Gastrocnemius medialis (tissue), 4 donors: ENCODE measurements around the gene DMPK. TPM values are rescaled to one million over a fixed set of nuclear protein-coding genes. Genes with fewer than 3 reads are reported as not detected.
"Not testable (repeated sequence)": the region's sequence is repeated elsewhere in the genome, so short reads cannot be mapped to it uniquely, and the experiment has no call there.

ENCODE experiments used
- ATAC-seq, 2 donors: fragments of 150-250 bp; one replicate each; pipeline ENCODE4 v1.9.1; 2016
- DNase-seq, 2 donors: peaks; one replicate each; pipeline ENCODE4 v3.0.0-alpha.2; 2019
- H3K27ac ChIP-seq, 4 donors: fragments of 200-600 bp; sonication (generic); 1 replicate in 1 of 4; 2 replicates in 3 of 4; pipeline ENCODE4 v1.5.1; 2016 to 2018; ENCODE audit warnings: mild to moderate bottlenecking in 2 of 4, moderate library complexity in 1 of 4
- H3K27me3 ChIP-seq, 3 donors: fragments of 200-600 bp; sonication (generic) in 2 of 3; 1 replicate in 1 of 3; 2 replicates in 2 of 3; pipeline versions ENCODE4 v1.5.1 to v1.6.0; 2016 to 2019; ENCODE audit warnings: mild to moderate bottlenecking in 1 of 3, moderate library complexity in 1 of 3
- H3K36me3 ChIP-seq, 2 donors: fragments of 200-600 bp; sonication (generic) in 1 of 2; one replicate each; pipeline ENCODE4 v1.5.1; 2017 to 2018
- H3K4me1 ChIP-seq, 2 donors: fragments of 200-600 bp; sonication (generic) in 1 of 2; one replicate each; pipeline ENCODE4 v1.5.1; 2016 to 2017; ENCODE audit warnings: mild to moderate bottlenecking in 2 of 2
- H3K4me3 ChIP-seq, 4 donors: fragments of 200-600 bp; sonication (generic) in 3 of 4; 1 replicate in 1 of 4; 2 replicates in 3 of 4; pipeline ENCODE4 v1.5.1; 2016 to 2019; ENCODE audit warnings: mild to moderate bottlenecking in 2 of 4
- H3K9me3 ChIP-seq, 3 donors: fragments of 200-600 bp; sonication (generic) in 2 of 3; 1 replicate in 1 of 3; 2 replicates in 2 of 3; pipeline ENCODE4 v1.5.1; 2016 to 2019
- POLR2A ChIP-seq, 2 donors: fragments of 450-650 bp; IDR thresholded peaks; one replicate each; pipeline ENCODE4 v1.6.1; 2017; ENCODE audit warnings: antibody characterized with exemption in 2 of 2, mild to moderate bottlenecking in 2 of 2, moderate library complexity in 2 of 2
- in situ Hi-C, 4 donors: fragments of 200-750 bp; cut with MboI; loops; one replicate each; pipeline versions ENCODE4 v1.15.0 to v1.8.0; 2017; ENCODE audit warnings: low sequenced_read_pairs in 4 of 4
- intact Hi-C: fragments of 100-400 bp; cut with DNase I; formaldehyde crosslinking; loops from one replicate; pipeline ENCODE4 v1.15.1; 2023; ENCODE audit warnings: low total_unique reads
- total RNA-seq, 4 donors: library from RNA; depleted of rRNA; stranded (reverse); fragments of >200 nt; gene quantifications; one replicate each; pipeline versions ENCODE4 v1.1.0 to v1.2.3, GENCODE V29; 2016
- TF ChIP-seq, protein P1 (sequence below), 5 experiments: fragments of 450-650 bp in 3 of 5; fragments of 200-600 bp in 2 of 5; sonication (generic) in 2 of 5; IDR thresholded peaks in 4 of 5; conservative IDR thresholded peaks in 1 of 5; 1 replicate in 4 of 5; 2 replicates in 1 of 5; pipeline ENCODE4 v1.5.1; 2016 to 2019; ENCODE audit warnings: antibody characterized with exemption in 5 of 5, mild to moderate bottlenecking in 3 of 5, moderate library complexity in 3 of 5

Gene DMPK
- total RNA-seq, 4 donors from 2014 or later: 93.0 to 196 (median 116) TPM

DNA sequence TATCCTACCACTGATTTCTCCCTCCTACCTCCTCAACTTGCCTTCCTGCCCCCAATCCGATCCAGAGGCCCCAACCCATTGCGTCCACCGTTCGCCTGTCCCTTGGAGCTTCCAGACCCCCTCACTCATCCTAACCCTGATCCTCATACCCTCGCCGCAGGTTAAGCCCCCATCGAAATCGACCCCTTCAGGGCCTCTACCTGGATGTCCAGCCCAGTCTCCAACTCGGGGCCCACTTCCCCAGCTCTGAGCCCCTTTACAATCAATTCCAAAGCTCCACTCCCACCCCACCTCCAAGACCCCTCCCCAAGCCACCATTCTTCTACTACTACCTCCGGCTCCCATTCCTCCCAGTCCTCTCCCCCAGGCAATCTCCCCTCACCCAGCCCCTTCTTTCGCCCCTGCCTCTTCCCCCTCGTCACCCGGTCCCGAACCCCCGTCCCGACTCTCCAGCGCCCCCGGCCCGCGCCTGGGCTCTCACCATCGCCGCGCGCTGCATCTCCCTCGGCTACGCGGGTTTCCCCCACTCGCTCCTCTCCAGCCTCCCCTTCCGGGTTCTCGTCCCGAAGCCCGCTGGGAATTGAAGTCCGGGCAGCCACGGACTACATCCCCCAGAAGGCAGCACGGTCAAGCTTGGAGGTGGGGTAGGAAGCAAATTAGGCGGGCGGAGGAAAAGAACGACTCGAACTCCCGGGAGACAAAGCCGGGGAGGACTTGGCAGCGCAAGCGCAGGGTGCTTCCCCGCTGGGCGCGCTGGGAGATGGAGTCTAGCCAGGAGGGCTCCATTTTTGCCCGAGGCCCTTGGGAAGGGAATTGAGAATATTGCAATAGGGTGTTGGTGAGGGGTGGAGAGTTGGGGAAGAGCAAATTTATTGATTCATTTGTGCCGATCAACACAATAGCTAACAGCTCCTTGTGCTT is 51.7 kb downstream of the DMPK start, which contains the start of gene FBXO46:
FBXO46 (minus strand) TSS at position 529 of the 921 bp plus-strand sequence. CDS start 17,401 bp downstream, outside the sequence.
- Histone ChIP-seq H3K9me3 (no peaks in the 10 kb centered on the region), H3K4me3 (peak within 1 kb of the TSS; percentile 85 to 98 (median 92)), H3K36me3 (no peaks in the 10 kb centered on the region), H3K27ac (peak within 1 kb of the TSS; percentile 83 to 90 (median 87)), H3K27me3 (no peaks in the 10 kb centered on the region), H3K4me1 (peaks cover 9 to 10% of the 10 kb centered on the region in 2 donors)
- TF ChIP-seq, protein P1, sequence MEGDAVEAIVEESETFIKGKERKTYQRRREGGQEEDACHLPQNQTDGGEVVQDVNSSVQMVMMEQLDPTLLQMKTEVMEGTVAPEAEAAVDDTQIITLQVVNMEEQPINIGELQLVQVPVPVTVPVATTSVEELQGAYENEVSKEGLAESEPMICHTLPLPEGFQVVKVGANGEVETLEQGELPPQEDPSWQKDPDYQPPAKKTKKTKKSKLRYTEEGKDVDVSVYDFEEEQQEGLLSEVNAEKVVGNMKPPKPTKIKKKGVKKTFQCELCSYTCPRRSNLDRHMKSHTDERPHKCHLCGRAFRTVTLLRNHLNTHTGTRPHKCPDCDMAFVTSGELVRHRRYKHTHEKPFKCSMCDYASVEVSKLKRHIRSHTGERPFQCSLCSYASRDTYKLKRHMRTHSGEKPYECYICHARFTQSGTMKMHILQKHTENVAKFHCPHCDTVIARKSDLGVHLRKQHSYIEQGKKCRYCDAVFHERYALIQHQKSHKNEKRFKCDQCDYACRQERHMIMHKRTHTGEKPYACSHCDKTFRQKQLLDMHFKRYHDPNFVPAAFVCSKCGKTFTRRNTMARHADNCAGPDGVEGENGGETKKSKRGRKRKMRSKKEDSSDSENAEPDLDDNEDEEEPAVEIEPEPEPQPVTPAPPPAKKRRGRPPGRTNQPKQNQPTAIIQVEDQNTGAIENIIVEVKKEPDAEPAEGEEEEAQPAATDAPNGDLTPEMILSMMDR (IDR thresholded peaks at IDR 0.05 in 4 of 5, conservative IDR thresholded peaks at IDR 0.05 in 1 of 5): no peak
- peak; percentile 52 to 82 for TF ChIP-seq POLR2A (IDR thresholded peaks at IDR 0.05)
- intact Hi-C loops: loop anchor here (1.0 to 5.0 kb wide), 3 partner anchors 13 to 37 kb away; partner anchors contain the start of gene SIX5
- ATAC-seq: peak; percentile 99 to 100
- in situ Hi-C loops: no loop called here
- DNase-seq: peak; percentile 95 to 97

DNA sequence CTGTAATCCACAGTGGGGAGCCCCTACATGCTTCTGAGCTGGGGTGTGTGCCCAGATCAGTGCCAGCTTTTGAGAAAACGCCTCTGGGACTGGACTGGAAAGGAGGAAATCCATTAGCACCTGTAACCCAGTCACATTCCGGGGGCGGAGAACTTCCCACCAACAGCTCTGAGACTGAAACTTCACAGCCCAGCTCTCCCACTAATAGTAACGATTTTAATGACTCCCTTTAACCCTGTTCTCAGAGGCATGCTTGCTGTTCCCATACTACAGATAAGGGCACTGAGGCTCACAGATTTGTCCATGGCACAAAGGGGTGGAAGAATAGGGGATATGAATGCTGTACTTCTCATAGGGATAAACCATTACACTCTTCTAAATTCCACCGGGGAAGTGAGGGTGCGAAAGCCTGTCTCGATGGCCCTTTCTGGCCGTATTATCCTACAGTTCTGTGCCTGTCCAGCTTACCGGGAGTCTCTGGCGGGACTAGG is 52.4 kb downstream of the DMPK start:
- Histone ChIP-seq H3K9me3 (no peaks in the 10 kb centered on the region), H3K4me3 (peak overlapping the region; percentile 85 to 98 (median 92)), H3K36me3 (no peaks in the 10 kb centered on the region), H3K27ac (peak overlapping the region; percentile 83 to 90 (median 87)), H3K4me1 (peaks cover 9 to 10% of the 10 kb centered on the region in 2 donors), H3K27me3 (no peaks in the 10 kb centered on the region)
- TF ChIP-seq POLR2A (IDR thresholded peaks at IDR 0.05): no peak
- DNase-seq (no peak), ATAC-seq (no peak)
- in situ Hi-C loops (no loop called here), intact Hi-C loops (loop anchor here (1.0 to 5.0 kb wide), 3 partner anchors 13 to 37 kb away; partner anchors contain the start of gene SIX5)

DNA sequence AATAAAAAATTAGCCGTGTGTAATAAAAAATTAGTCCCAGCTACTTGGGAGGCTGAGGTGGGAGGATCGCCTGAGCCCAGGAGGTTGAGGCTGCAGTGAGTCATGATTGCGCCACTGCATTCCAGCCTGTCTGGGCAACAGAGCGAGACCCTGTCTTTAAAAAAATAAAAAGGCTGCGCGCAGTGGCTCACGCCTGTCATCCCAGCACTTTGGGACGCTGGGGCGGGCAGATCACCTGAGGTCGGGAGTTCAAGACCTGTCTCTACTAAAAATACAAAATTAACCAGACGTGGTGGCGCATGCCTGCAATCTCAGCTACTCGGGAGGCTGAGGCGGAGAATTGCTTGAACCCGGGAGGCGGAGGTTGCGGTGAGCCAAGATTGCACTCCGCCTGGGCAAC is 53.6 kb downstream of the DMPK start:
- ATAC-seq, H3K4me3 ChIP-seq, H3K9me3 ChIP-seq, intact Hi-C loops, H3K27me3 ChIP-seq, in situ Hi-C loops, H3K4me1 ChIP-seq, H3K36me3 ChIP-seq, H3K27ac ChIP-seq, DNase-seq: not testable (repeated sequence)

DNA sequence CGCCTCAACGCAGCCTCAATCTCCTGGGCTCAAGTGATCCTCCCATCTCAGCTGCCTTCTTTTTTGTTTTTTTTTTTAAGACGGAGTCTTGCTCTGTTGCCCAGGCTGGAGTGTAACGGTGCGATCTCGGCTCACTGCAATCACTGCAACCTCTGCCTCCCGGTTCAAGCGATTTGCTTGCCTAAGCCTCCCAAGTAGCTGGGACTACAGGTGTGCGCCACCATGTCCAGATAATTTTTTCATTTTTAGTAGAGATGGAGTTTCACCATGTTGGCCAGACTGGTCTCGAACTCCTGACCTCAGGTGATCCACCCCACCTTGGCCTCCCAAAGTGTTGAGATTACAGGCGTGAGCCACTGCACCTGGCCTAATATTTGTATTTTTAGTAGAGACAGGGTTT is 62.2 kb downstream of the DMPK start:
- H3K4me3 ChIP-seq, ATAC-seq, DNase-seq, H3K27ac ChIP-seq, intact Hi-C loops, in situ Hi-C loops, H3K36me3 ChIP-seq, H3K9me3 ChIP-seq, H3K27me3 ChIP-seq: not testable (repeated sequence)
- H3K4me1 ChIP-seq: peaks cover 16 to 17% of the 10 kb centered on the region in 2 donors

Other genes with a start within 250 kb of the DMPK start
- gene OPA3, start 197.7 kb downstream of the DMPK start, total RNA-seq: 10 to 100 TPM; 14.8 to 32.5 (median 20.3) TPM
- 1 to 10 TPM in 3 of 4 donors, under 1 TPM in 1; 0.46 to 4.2 (median 2.2) TPM for gene GPR4, start 180.3 kb downstream of the DMPK start, total RNA-seq
- gene EML2, start 143.1 kb downstream of the DMPK start, total RNA-seq: 1 to 10 TPM; 3.0 to 6.7 (median 4.8) TPM
- not detected for gene GIPR, start 114.3 kb downstream of the DMPK start, total RNA-seq
- 100 to 1,000 TPM; 136 to 167 (median 144) TPM for gene SNRPD2, start 90.5 kb downstream of the DMPK start, total RNA-seq
- 1 to 10 TPM in 2 of 4 donors, under 1 TPM in 2; 0.80 to 1.4 (median 0.97) TPM for gene QPCTL, start 89.8 kb downstream of the DMPK start, total RNA-seq
- 10 to 100 TPM in 1 of 4 donors, 1 to 10 TPM in 3; 6.6 to 14.3 (median 8.7) TPM for gene FBXO46, start 51.6 kb downstream of the DMPK start, total RNA-seq
- gene MEIOSIN, start 49.1 kb downstream of the DMPK start, total RNA-seq: not detected
- 10 to 100 TPM in 2 of 4 donors, 1 to 10 TPM in 2; 8.2 to 12.2 (median 10.1) TPM for gene SIX5, start 13.2 kb downstream of the DMPK start, total RNA-seq
- gene DMWD, start 10.4 kb upstream of the DMPK start, total RNA-seq: 100 to 1,000 TPM in 1 of 4 donors, 10 to 100 TPM in 3; 38.6 to 111 (median 56.4) TPM
- gene RSPH6A, start 32.8 kb upstream of the DMPK start, total RNA-seq: not detected
- gene SYMPK, start 80.7 kb upstream of the DMPK start, total RNA-seq: 10 to 100 TPM; 14.1 to 64.6 (median 34.9) TPM
- not detected for gene FOXA3, start 81.8 kb upstream of the DMPK start, total RNA-seq
- 10 to 100 TPM; 17.1 to 40.6 (median 28.6) TPM for gene IRF2BP1, start 103.7 kb upstream of the DMPK start, total RNA-seq
- 10 to 100 TPM in 1 of 4 donors, 1 to 10 TPM in 3; 5.9 to 12.4 (median 6.3) TPM for gene MYPOP, start 120.1 kb upstream of the DMPK start, total RNA-seq
- gene NANOS2, start 132.3 kb upstream of the DMPK start, total RNA-seq: not detected
- gene NOVA2, start 191.4 kb upstream of the DMPK start, total RNA-seq: 1 to 10 TPM in 1 of 4 donors, under 1 TPM in 3; 0.44 to 1.1 (median 0.49) TPM
- gene CCDC61, start 213.0 kb upstream of the DMPK start, total RNA-seq: 1 to 10 TPM; 2.3 to 4.9 (median 3.4) TPM
- not detected for gene PGLYRP1, start 240.6 kb upstream of the DMPK start, total RNA-seq